Adipocyte (in vitro differentiated cells): Measurements from ENCODE around the gene CLEC20A.

Experiments
- DNase-seq: peaks from one replicate; pipeline ENCODE4 v3.0.0-alpha.2; 2015; ENCODE audit warnings: low read depth
- H3K27me3 ChIP-seq: replicated peaks from 2 replicates; pipeline ENCODE4 v1.7.0; 2013; ENCODE audit warnings: mild to moderate bottlenecking, low read length, moderate library complexity; ENCODE audit not compliant: control insufficient read depth, insufficient read depth
- H3K36me3 ChIP-seq: 2 replicates; pipeline ENCODE4 v1.7.0; 2013; ENCODE audit warnings: low read length, mild to moderate bottlenecking, moderate library complexity; ENCODE audit not compliant: control insufficient read depth, insufficient read depth, severe bottlenecking
- H3K4me1 ChIP-seq: 2 replicates; pipeline ENCODE4 v1.7.0; 2013; ENCODE audit warnings: mild to moderate bottlenecking, low read length, moderate library complexity; ENCODE audit not compliant: control insufficient read depth, insufficient read depth
- H3K4me3 ChIP-seq: 2 replicates; pipeline ENCODE4 v1.7.0; 2013; ENCODE audit warnings: mild to moderate bottlenecking, low read length, moderate library complexity
- H3K9ac ChIP-seq: 2 replicates; pipeline ENCODE4 v1.7.0; 2013; ENCODE audit warnings: mild to moderate bottlenecking, low read length, moderate library complexity
- H3K9me3 ChIP-seq: 2 replicates; pipeline ENCODE4 v1.7.0; 2013; ENCODE audit warnings: mild to moderate bottlenecking, low read length, moderate library complexity; ENCODE audit not compliant: control insufficient read depth

CLEC20A gene

DNA sequence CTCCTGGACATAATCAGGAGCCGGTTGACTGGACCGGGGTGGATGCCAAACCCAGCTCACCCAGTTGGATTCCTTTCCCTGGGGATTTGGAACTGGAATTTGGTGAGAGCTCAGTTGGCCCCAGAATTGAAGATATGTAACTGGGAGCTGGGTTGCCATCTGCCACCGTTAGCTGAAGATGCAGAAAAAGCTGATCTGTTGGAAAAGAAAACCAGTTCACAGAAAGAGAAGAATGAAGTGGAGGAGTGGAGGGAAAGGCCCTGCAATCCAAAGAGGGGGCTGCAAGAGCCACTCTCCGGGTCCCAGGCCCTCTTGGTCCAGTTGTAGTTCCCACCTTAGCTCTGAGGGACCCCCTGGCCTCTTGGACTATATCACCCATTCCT lies 32.2 kb upstream of the CLEC20A start:
- Histone ChIP-seq H3K9ac (no peak overlapping the region), H3K36me3 (no peaks in the 10 kb centered on the region), H3K4me3 (no peak overlapping the region), H3K4me1 (no peaks in the 10 kb centered on the region), H3K27me3 (no peaks in the 10 kb centered on the region), H3K9me3 (peaks cover 5% of the 10 kb centered on the region)
- DNase-seq = no peak

DNA sequence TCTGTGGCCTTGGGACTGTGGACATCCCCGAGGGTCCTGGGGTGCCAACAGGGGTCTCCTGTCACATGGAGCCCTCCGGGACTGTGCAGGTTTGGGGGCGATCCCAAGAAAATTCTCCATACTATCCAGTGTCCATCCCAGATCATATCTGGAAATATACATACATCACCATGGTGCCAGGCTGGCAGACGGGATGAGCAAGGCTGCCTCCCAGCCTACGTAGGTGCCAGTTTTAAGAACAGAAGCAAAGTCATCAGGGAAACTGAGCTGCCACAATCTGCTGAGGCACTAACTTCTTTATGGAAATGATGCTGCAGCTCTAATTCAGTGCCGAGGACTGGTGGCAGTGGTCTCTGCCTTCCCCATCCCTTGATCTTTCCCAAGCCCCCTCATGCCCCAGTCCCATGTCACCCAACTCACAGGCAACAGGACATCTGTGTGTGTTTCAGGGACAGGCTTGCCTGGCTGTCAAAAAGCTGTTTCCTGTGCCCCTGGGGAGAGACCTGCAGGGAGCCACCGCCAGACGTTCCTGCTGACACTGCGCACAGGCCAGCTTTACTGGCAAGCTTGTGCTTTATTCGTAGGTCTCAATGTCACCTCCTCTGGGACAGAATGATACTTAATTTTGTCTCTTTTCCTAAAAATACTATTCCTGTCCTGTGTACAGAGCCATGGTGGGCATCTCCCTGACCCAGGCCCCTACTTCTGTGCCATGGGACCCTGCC lies 31.6 kb upstream of the CLEC20A start:
- no peaks in the 10 kb centered on the region for H3K27me3 ChIP-seq
- peaks cover 5% of the 10 kb centered on the region for H3K9me3 ChIP-seq
- no peak overlapping the region for H3K9ac ChIP-seq
- no peaks in the 10 kb centered on the region for H3K4me1 ChIP-seq
- no peaks in the 10 kb centered on the region for H3K36me3 ChIP-seq
- no peak overlapping the region for H3K4me3 ChIP-seq
- DNase-seq = no peak

DNA sequence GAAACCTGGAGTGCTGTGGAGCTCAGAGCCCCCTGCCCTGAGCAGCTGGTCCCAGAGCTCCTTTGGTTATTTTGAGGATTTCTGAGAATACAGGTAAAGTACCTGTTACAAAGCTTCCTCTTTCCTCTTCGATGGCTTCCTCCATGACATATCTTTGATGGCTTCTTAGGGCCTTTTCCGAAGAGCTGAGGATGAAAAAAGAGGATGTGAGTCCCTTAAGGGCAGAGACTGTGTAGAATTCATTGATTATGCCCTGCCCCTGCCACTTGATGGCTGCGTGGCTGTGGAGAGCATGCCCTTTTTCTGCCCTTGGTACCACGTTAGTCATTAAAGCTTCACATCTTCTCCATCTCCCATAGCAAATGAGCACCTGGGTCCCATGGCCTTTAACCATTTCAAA lies 30.4 kb upstream of the CLEC20A start:
- DNase-seq = no peak
- Histone ChIP-seq H3K4me3 (no peak overlapping the region), H3K27me3 (no peaks in the 10 kb centered on the region), H3K9me3 (peaks cover 5% of the 10 kb centered on the region), H3K4me1 (no peaks in the 10 kb centered on the region), H3K36me3 (no peaks in the 10 kb centered on the region), H3K9ac (no peak overlapping the region)

GRCh38 chr1:178521241-178521640 lies 24.5 kb upstream of the CLEC20A start:
- H3K27me3 ChIP-seq = no peaks in the 10 kb centered on the region
- H3K4me1 ChIP-seq = no peaks in the 10 kb centered on the region
- H3K4me3 ChIP-seq = no peak overlapping the region
- peaks cover 5% of the 10 kb centered on the region for H3K9me3 ChIP-seq
- H3K9ac ChIP-seq = no peak overlapping the region
- no peak for DNase-seq
- H3K36me3 ChIP-seq = no peaks in the 10 kb centered on the region

DNA sequence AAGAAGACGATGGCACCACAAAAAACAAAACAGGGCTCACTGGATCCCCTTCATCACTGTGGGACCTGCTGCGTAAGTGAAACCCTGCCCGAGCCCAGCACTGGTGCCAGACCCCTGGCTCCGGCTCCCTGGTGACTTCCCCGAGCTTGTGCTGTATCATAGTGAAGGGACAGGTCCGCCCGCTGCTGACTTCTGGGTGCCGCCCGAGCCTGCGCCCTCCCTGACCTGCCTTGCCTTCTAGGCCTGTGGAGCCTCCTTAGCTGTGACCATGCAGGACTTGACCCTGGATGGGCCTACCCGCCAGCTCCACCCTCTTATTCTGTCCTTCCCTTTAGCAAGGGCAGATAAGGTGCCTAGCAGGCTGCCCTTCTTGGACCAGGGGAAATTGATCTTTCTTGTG lies 24.0 kb upstream of the CLEC20A start:
- Histone ChIP-seq H3K9me3 (peaks cover 5% of the 10 kb centered on the region), H3K27me3 (no peaks in the 10 kb centered on the region), H3K4me3 (no peak overlapping the region), H3K9ac (no peak overlapping the region), H3K36me3 (no peaks in the 10 kb centered on the region), H3K4me1 (no peaks in the 10 kb centered on the region)
- DNase-seq = no peak

- no peak for DNase-seq
- H3K27me3 ChIP-seq = no peaks in the 10 kb centered on the region
- no peaks in the 10 kb centered on the region for H3K9me3 ChIP-seq
These were observed 22.1 kb upstream of the CLEC20A start for GRCh38 chr1:178518894-178519293.

GRCh38 chr1:178516110-178516509 lies 19.3 kb upstream of the CLEC20A start:
- peaks cover 10% of the 10 kb centered on the region for H3K4me1 ChIP-seq
- H3K9ac ChIP-seq = no peak overlapping the region
- H3K27me3 ChIP-seq = no peaks in the 10 kb centered on the region
- no peaks in the 10 kb centered on the region for H3K9me3 ChIP-seq
- H3K36me3 ChIP-seq = no peaks in the 10 kb centered on the region
- no peak for DNase-seq
- no peak overlapping the region for H3K4me3 ChIP-seq

More at GRCh38 chr1:178518894-178519293, 22.1 kb upstream of the CLEC20A start:
- H3K4me3 ChIP-seq = no peak overlapping the region
- H3K4me1 ChIP-seq = peaks cover 3% of the 10 kb centered on the region
- H3K9ac ChIP-seq = no peak overlapping the region
- H3K36me3 ChIP-seq = no peaks in the 10 kb centered on the region

- Histone ChIP-seq H3K4me3 (peak overlapping the region; percentile 15), H3K4me1 (peaks cover 20% of the 10 kb centered on the region), H3K27me3 (no peaks in the 10 kb centered on the region), H3K9me3 (no peaks in the 10 kb centered on the region), H3K9ac (peak overlapping the region; percentile 23), H3K36me3 (no peaks in the 10 kb centered on the region)
- DNase-seq = peak; percentile 31
These were observed 16.7 kb upstream of the CLEC20A start for GRCh38 chr1:178513278-178513983.

GRCh38 chr1:178512566-178513277 lies 16.0 kb upstream of the CLEC20A start, which contains the start of gene TEX35:
Gene TEX35 (plus strand): TSS chr1:178513109. CDS start chr1:178513189, 80 bp downstream.
- H3K4me3 ChIP-seq = peak within 1 kb of the TSS; percentile 15
- no peaks in the 10 kb centered on the region for H3K36me3 ChIP-seq
- H3K9ac ChIP-seq = peak within 1 kb of the TSS; percentile 23
- no peaks in the 10 kb centered on the region for H3K9me3 ChIP-seq
- H3K4me1 ChIP-seq = peaks cover 20% of the 10 kb centered on the region
- H3K27me3 ChIP-seq = no peaks in the 10 kb centered on the region
- no peak for DNase-seq

DNA sequence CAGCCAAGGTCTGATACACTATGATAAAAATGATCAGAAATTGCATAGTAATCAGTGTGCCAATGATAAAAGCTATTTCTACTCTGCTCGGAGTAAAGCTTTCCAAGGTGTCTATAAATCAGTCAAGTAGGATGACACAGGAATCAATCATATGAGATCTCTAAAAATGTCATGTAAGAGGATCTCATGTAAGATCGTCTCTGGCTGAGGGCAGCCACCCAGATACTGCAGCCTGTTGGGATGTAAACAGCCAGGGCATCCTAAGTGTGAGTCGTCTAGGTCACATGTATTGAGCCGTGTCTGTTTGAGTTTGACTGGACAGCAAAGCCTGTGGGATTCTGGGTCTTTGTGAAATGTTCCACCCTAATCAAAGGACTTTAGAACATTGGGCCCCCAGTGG lies 13.4 kb upstream of the CLEC20A start:
- Histone ChIP-seq H3K27me3 (peaks cover 3% of the 10 kb centered on the region), H3K4me1 (peaks cover 20% of the 10 kb centered on the region), H3K36me3 (no peaks in the 10 kb centered on the region), H3K4me3 (no peak overlapping the region), H3K9ac (no peak overlapping the region), H3K9me3 (no peaks in the 10 kb centered on the region)
- no peak for DNase-seq

DNA sequence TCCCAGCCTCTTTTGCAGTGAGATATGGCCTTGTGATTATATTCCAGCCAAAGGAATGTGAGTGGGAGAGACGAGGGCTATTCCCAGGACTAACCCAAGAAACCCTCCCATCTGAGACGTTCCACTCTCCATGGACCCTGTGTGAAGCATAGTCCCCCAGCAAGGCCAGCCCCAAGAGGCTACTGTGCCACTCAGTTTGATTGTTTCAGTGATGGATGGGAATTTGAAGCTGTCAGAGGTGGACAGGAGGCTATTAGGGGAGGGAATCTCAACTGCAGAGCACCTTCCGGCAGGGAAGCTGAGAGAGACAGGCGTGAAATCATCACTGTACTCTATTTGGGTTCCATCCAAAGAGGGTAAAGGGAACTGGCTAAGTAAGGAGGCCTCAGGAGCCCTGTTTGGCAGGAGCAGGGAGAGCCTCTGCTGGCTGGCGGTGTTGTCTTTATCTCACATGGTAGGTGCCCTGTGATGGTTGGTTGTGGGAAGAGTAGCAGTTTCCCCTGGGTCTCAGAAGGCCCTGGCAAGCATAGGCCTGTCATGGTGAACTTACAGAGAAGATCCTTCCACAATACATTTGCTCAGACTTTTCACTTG lies 12.7 kb upstream of the CLEC20A start:
- peaks cover 20% of the 10 kb centered on the region for H3K4me1 ChIP-seq
- no peak overlapping the region for H3K9ac ChIP-seq
- H3K27me3 ChIP-seq = peaks cover 6% of the 10 kb centered on the region
- H3K9me3 ChIP-seq = no peaks in the 10 kb centered on the region
- H3K36me3 ChIP-seq = no peaks in the 10 kb centered on the region
- H3K4me3 ChIP-seq = no peak overlapping the region
- DNase-seq = no peak
